Endothelial cell (in vitro differentiated cells): ENCODE measurements around the gene FMNL3. TPM values are rescaled to one million over a fixed set of nuclear protein-coding genes. Genes with fewer than 3 reads are reported as not detected.

ENCODE experiments used
- DNase-seq: peaks from one replicate; pipeline ENCODE4 v3.0.0; 2021; ENCODE audit warnings: low spot score
- H3K27ac Mint-ChIP-seq: one replicate; pipeline ENCODE4 v1.8.0; 2021; ENCODE audit warnings: mixed read lengths, inconsistent platforms; ENCODE audit not compliant: unreplicated experiment
- H3K27me3 Mint-ChIP-seq: one replicate; pipeline ENCODE4 v1.8.0; 2021; ENCODE audit warnings: mild to moderate bottlenecking, moderate library complexity, mixed read lengths, inconsistent platforms; ENCODE audit not compliant: unreplicated experiment
- H3K36me3 Mint-ChIP-seq: one replicate; pipeline ENCODE4 v1.8.0; 2021; ENCODE audit warnings: mild to moderate bottlenecking, low read depth, mixed read lengths, inconsistent platforms; ENCODE audit not compliant: unreplicated experiment
- H3K4me1 Mint-ChIP-seq: one replicate; pipeline ENCODE4 v1.8.0; 2021; ENCODE audit warnings: mild to moderate bottlenecking, mixed read lengths, inconsistent platforms; ENCODE audit not compliant: unreplicated experiment
- H3K4me3 Mint-ChIP-seq: one replicate; pipeline ENCODE4 v1.8.0; 2021; ENCODE audit warnings: mild to moderate bottlenecking, mixed read lengths, inconsistent platforms; ENCODE audit not compliant: unreplicated experiment
- H3K9me3 Mint-ChIP-seq: one replicate; pipeline ENCODE4 v1.8.0; 2021; ENCODE audit warnings: mixed read lengths, inconsistent platforms; ENCODE audit not compliant: unreplicated experiment
- CTCF ChIP-seq: fragments of 200-600 bp; sonication (generic); IDR thresholded peaks from one replicate; pipeline ENCODE4 v1.5.0; 2021; ENCODE audit warnings: antibody characterized with exemption; ENCODE audit not compliant: unreplicated experiment
- total RNA-seq: library from RNA; stranded (reverse); fragmentation: NEBNext Ultra II Directional; extraction: Animal tissue kit (Norgen Biotek cat#: 25700); gene quantifications from one replicate; pipeline ENCODE4 v1.2.1, GENCODE V29; 2021; ENCODE audit not compliant: unreplicated experiment

The FMNL3 gene
- total RNA-seq, 1 donor from 2014 or later = 194 TPM

- H3K4me3 Mint-ChIP-seq = no peak overlapping the region
- peaks cover 44% of the 10 kb centered on the region for H3K4me1 Mint-ChIP-seq
- H3K27ac Mint-ChIP-seq = peak overlapping the region; percentile 42
- no peak for TF ChIP-seq CTCF
- H3K27me3 Mint-ChIP-seq = peaks cover 10% of the 10 kb centered on the region
- H3K36me3 Mint-ChIP-seq = peaks cover 12% of the 10 kb centered on the region
- H3K9me3 Mint-ChIP-seq = no peaks in the 10 kb centered on the region
- DNase-seq = no peak
Measured at GRCh38 chr12:49684310-49684854, 22.8 kb downstream of the FMNL3 start.

GRCh38 chr12:49683599-49684309 lies 23.5 kb downstream of the FMNL3 start:
- H3K4me3 Mint-ChIP-seq = no peak overlapping the region
- no peak for TF ChIP-seq CTCF
- H3K9me3 Mint-ChIP-seq = no peaks in the 10 kb centered on the region
- H3K27me3 Mint-ChIP-seq = peaks cover 10% of the 10 kb centered on the region
- no peak for DNase-seq
- H3K4me1 Mint-ChIP-seq = peaks cover 49% of the 10 kb centered on the region
- H3K27ac Mint-ChIP-seq = peak overlapping the region; percentile 49
- H3K36me3 Mint-ChIP-seq = peaks cover 12% of the 10 kb centered on the region

- H3K36me3 Mint-ChIP-seq = peaks cover 8% of the 10 kb centered on the region
- TF ChIP-seq CTCF = no peak
- H3K9me3 Mint-ChIP-seq = no peaks in the 10 kb centered on the region
- no peak overlapping the region for H3K27ac Mint-ChIP-seq
- H3K4me3 Mint-ChIP-seq = no peak overlapping the region
- peaks cover 59% of the 10 kb centered on the region for H3K4me1 Mint-ChIP-seq
- DNase-seq = no peak
- H3K27me3 Mint-ChIP-seq = peaks cover 8% of the 10 kb centered on the region
Measured at GRCh38 chr12:49680075-49680474, 27.1 kb downstream of the FMNL3 start.

GRCh38 chr12:49678711-49679110 lies 28.5 kb downstream of the FMNL3 start:
- H3K9me3 Mint-ChIP-seq = no peaks in the 10 kb centered on the region
- peaks cover 4% of the 10 kb centered on the region for H3K36me3 Mint-ChIP-seq
- peaks cover 59% of the 10 kb centered on the region for H3K4me1 Mint-ChIP-seq
- no peak overlapping the region for H3K4me3 Mint-ChIP-seq
- no peak overlapping the region for H3K27ac Mint-ChIP-seq
- peaks cover 8% of the 10 kb centered on the region for H3K27me3 Mint-ChIP-seq
- no peak for DNase-seq
- TF ChIP-seq CTCF = no peak

GRCh38 chr12:49675137-49675536 lies 32.1 kb downstream of the FMNL3 start:
- Mint-ChIP-seq H3K4me3 (peak overlapping the region; percentile 68), H3K36me3 (peaks cover 4% of the 10 kb centered on the region), H3K27ac (peak overlapping the region; percentile 98), H3K27me3 (peaks cover 12% of the 10 kb centered on the region), H3K9me3 (no peaks in the 10 kb centered on the region), H3K4me1 (peaks cover 75% of the 10 kb centered on the region)
- no peak for DNase-seq
- TF ChIP-seq CTCF = no peak
